Erythroblast (primary cell): ENCODE results near the gene SFMBT2.

Source experiments
- DNase-seq, 2 experiments: peaks; one replicate each; lab custom pipeline; 2025; lab: John Stamatoyannopoulos, UW
- GATA1 ChIP-seq: IDR thresholded peaks from 2 replicates; pipeline ENCODE4 v1.6.1; 2011; ENCODE audit warnings: low read depth, mild to moderate bottlenecking, control low read depth, low read length, moderate library complexity
- POLR2A ChIP-seq: IDR thresholded peaks from 2 replicates; pipeline ENCODE4 v1.6.1; 2011; ENCODE audit warnings: mild to moderate bottlenecking, low read length

Gene SFMBT2

GRCh38 chr10:7152341-7152740 lies 258.5 kb downstream of the SFMBT2 start:
- no peak for DNase-seq
- no peak for TF ChIP-seq GATA1

- TF ChIP-seq GATA1 (no peak), POLR2A (no peak)
These were observed 259.3 kb downstream of the SFMBT2 start for GRCh38 chr10:7151538-7151937.

GRCh38 chr10:7150349-7150748 lies 260.5 kb downstream of the SFMBT2 start:
- DNase-seq: no peak
- no peak for TF ChIP-seq POLR2A
- no peak for TF ChIP-seq GATA1

More at GRCh38 chr10:7151538-7151937, 259.3 kb downstream of the SFMBT2 start:
- DNase-seq: no peak

GRCh38 chr10:7146189-7146588 lies 264.6 kb downstream of the SFMBT2 start:
- no peak for DNase-seq
- TF ChIP-seq POLR2A: no peak
- no peak for TF ChIP-seq GATA1

GRCh38 chr10:7136016-7136415 lies 274.8 kb downstream of the SFMBT2 start:
- TF ChIP-seq GATA1 (no peak), POLR2A (no peak)
- no peak for DNase-seq

- no peak for DNase-seq
- TF ChIP-seq POLR2A (no peak), GATA1 (no peak)
These were observed 275.6 kb downstream of the SFMBT2 start for GRCh38 chr10:7135188-7135587.

DNA sequence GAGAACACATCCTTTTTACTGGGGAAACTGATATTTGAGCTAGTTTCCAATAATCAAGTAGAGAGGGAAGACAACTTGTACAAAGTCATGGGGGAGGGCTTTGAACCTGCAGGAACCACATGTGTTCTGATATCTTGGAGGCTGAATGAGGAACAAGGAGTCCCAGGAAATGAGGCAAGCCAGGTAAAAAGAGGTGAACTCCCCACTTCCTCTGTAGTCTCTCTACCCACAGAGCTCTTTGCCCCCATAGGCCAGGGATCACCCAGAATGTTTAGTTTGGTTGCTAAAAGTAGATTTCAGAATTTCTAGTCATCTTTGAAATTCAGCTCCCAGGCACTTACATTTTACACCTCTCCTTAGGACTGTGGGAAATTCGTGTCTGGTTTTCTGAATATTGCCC lies 276.4 kb downstream of the SFMBT2 start:
- TF ChIP-seq GATA1 (no peak), POLR2A (no peak)
- DNase-seq: no peak

- no peak for TF ChIP-seq GATA1
- TF ChIP-seq POLR2A: no peak
- DNase-seq: no peak
These were observed 276.9 kb downstream of the SFMBT2 start for GRCh38 chr10:7133958-7134357.

DNA sequence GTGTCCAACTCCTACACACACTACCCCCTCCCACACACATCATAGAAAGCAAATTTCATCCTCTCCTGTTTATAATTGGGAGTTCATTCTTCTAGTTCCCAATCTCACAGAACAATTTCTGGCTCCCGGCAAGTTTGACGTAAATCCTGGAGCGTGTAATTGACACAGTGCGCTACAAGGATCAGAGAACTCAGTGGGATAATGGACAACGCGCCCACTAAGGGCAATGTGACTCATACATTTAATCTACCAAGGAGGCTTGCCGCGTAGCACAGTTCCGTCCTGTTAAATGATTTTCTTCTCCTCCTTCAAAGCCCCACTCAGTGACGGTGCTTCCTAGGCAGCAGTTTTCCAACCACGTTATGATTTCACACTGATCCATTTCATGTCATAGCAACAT lies 277.6 kb downstream of the SFMBT2 start:
- DNase-seq: no peak
- TF ChIP-seq POLR2A (no peak), GATA1 (no peak)

GRCh38 chr10:7130191-7130911 lies 280.5 kb downstream of the SFMBT2 start:
- DNase-seq: no peak
- TF ChIP-seq GATA1: no peak
- TF ChIP-seq POLR2A: no peak

DNA sequence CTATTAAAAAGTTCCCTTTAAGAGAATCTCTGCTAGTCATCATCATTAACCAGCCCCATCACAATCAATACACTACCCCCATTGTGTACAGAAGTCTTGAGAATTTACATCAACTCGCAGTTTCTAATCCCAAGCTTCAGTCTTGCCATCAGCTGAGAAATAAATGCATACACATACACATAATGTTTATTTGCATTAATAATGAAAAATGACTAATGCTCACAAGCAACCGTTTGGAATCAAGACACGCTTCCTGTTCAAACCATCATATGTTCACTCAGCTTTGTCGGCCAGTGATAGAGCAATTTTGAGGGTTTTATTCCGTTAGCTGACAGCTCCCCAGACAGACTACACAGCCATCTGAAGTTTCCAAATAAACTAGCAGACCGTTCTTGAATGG lies 287.1 kb downstream of the SFMBT2 start:
- TF ChIP-seq POLR2A (no peak), GATA1 (no peak)
- no peak for DNase-seq

DNA sequence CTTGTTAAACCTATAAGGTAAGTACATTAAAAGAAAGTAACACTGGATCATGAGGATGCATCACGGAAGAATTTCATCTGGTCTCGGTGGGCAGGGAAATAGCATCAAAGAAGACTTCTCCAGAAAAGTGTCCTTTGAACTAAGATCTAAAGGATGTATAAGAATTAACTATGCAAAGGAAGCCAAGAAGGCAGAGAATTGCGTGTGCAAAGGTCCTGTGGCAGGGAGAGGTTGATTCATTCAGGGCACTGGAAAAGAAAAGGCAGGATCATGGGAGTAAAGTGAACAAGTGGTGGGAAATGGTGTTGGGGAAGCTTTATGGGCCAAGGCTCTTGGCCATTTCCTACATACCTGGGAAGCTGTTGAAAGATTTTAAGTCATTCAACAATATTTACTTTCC lies 288.3 kb downstream of the SFMBT2 start:
- TF ChIP-seq GATA1 (no peak), POLR2A (no peak)

DNA sequence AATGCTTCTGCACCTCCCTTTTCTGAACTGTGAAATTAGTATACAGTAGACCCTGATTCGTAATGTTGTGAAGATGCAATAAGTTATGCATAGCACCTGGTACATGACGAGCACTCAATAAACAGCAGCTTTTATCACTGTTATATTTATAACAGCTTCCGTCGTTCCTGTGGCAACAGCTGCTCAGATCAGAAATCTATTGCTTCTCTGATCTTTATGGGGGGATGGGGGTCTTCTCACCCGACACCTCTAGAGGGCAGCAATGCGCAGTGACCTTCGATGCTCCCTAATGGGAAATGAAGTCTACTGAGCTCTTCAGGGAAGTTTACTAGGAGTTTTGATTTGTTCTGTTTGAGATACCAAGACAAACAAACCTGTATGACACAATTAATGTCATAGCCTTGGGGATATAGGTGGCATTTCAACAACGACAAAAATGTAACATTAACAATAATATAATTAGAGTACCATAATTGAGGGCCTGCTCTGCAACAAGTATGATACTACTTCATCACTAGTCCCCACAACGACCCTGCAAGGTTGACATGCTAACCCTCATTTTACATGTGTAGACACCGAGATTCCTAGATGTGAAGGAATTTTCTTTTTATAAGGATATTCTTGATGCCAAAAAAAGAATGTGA lies 289.6 kb downstream of the SFMBT2 start:
- TF ChIP-seq POLR2A (no peak), GATA1 (no peak)
- DNase-seq: peak; percentile 48 to 64

More for the DNA sequence above, 288.3 kb downstream of the SFMBT2 start:
- no peak for DNase-seq

GRCh38 chr10:7119325-7120015 lies 291.4 kb downstream of the SFMBT2 start:
- TF ChIP-seq GATA1 (no peak), POLR2A (no peak)
- DNase-seq: peak; percentile 42 to 79
